GM21381 (cell line): Measurements from ENCODE around the gene SND1.
"Not testable (repeated sequence)": the region's sequence is repeated elsewhere in the genome, so short reads cannot be mapped to it uniquely, and the experiment has no call there.

Source experiments
- ATAC-seq: cut with Tn5 transposase; IDR thresholded peaks from one replicate; pipeline ENCODE4 v1.9.1; 2021; ENCODE audit warnings: mild to moderate bottlenecking, moderate library complexity; ENCODE audit not compliant: unreplicated experiment

The SND1 gene

DNA sequence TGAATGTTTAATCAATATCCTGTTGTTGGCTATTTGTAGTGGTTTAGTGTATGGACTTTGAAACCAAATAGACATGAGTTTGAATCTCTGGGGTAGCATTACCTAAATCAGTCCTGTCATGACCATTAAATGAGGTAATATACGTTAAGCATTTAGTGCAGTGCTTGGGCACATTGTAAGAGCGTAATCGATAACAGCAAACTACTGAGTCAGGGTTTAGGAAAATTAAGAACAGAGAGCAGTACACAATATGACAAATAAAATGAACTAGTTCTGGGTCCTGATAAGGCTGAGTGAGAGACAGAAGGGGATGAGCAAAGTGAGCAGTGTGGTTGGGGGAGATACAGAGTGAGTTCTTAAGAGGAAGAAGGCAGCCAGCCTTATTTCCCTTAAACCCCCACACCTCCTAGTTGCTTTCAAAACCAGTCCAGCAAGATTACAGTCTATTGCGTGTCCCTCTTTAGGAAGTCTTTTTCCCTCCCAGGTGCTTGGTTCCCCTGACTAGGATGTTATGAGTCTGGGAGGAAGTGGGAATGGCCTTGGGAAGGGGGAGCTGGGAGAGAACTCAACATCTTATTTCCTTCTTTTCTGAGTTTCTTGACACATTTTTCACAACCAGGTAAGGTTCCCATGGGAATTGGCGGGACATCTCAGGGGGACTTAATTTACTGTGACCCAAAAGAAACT is 171.0 kb downstream of the SND1 start:
- no peak for ATAC-seq

GRCh38 chr7:127824682-127825081 is 172.7 kb downstream of the SND1 start:
- ATAC-seq, result no peak

DNA sequence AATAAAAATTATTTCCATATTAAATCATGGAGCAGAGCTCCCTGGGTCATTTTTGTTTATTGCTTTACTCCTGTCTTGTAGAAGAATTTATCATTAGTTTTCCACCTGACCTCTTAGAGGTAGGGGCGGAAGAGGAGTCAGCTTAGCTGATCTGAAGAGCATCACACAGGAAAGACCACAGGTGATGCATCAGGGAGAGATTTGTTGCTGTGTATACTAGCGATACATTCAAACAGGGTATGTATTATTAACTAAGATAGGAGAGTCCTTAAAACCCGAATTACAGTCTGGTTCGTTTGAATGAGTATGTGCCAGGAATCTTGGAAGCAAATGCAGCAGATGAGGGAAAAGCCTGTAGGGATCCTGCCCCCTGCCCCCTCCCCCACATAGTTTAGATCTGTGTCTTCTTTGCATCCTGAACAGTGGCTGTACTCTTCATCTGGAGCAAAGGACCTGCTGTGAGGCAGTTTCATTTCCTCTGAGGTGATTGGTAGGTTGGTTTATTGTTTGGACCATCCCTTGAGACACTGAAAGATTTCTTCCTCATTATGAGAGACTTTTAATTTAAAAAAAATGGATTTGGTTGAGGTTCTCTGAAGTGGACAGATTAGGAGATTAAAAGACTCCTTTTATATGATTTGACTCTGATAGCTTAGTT is 177.0 kb downstream of the SND1 start:
- no peak for ATAC-seq

- no peak for ATAC-seq
Measured at GRCh38 chr7:127831318-127832219, 179.6 kb downstream of the SND1 start.

DNA sequence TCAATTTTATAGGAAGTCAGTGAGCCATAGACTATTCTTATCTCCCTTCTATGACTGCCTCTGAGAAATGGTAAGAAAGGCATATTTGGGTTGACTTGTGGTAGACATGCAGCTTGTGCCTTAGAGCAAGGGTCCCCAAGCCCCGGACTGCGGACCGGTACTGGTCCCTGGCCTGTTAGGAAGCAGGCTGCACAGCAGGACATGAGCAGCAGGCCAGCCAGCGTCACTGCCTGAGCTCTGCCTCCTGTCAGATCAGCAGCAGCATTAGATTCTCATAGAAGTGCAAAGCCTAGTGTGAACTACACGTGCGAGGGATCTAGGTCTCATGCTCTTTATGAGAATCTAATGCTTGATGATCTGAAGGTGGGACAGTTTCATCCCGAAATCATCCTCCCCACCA is 180.6 kb downstream of the SND1 start:
- no peak for ATAC-seq

DNA sequence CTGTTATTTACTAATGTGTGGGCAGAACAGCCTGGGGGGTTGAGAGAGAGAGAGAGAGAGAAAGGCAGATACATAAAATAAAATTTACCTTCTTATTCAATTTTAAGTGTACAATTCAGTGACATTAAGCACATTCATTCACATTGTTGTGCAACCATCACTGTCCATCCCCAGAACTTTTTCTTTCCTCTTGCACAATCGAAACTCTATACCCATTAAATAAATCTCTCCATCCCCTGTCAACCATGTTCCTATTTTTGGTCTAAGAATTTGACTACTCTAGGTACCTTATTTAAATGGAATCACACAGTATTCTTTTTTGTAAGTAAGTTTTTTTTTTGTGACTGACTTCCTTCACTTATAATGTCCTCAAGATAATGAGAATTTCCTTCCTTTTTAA is 181.6 kb downstream of the SND1 start:
- no peak for ATAC-seq

DNA sequence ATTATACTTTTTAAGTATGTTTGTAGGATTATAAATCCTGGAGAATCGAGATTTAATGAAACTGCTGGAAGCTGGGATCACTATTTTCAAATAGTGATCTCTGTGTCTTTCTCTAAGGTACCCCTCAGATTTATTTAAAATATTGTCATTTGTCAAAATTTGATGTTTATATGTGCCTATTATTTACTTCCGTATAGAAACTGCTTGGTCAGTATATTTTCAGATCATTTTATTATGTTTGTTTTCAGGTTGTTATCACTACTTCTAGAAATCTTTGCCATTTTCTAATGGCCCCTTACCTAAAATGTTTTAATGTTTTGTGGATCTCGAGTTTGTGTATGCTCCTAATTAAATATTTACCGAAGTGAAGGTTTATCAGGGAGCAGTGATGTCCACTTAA is 183.7 kb downstream of the SND1 start:
- ATAC-seq, result no peak

GRCh38 chr7:127837816-127838410 is 185.9 kb downstream of the SND1 start:
- not testable (repeated sequence) for ATAC-seq

- ATAC-seq, result no peak
Measured at GRCh38 chr7:127838816-127839415, 186.9 kb downstream of the SND1 start.

DNA sequence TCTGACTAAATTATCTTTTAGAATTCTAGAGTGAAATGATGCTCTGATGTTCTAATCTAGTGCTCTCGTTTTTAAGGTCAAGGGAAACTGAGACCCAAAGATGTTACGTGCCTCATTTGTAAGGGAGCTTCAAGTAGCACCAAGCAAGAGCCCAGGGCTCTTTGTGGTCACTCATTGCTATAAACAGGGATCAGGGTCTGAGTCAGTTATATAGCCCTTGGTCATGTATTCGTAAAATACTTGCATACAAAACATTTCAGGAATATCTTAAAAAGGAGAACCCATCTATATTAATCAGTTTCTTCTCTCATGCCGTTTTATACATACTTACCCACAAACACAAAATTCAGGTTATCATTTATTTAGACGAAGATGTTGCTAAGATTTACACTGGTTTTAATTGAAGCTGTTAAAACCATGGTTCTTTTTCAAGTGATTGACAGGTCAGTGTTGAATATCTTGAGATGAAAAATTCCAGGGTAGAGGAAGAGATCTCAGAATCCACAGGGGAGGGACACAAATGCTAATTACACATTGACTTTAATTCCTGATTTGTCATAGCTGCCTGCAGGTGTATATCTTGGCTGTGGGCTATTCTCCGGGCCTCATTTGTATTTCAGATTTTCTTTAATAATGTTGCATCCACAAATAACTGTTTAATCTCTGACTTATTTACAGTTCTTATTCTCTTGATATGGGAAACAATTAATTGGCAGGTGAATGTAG is 188.4 kb downstream of the SND1 start:
- no peak for ATAC-seq

DNA sequence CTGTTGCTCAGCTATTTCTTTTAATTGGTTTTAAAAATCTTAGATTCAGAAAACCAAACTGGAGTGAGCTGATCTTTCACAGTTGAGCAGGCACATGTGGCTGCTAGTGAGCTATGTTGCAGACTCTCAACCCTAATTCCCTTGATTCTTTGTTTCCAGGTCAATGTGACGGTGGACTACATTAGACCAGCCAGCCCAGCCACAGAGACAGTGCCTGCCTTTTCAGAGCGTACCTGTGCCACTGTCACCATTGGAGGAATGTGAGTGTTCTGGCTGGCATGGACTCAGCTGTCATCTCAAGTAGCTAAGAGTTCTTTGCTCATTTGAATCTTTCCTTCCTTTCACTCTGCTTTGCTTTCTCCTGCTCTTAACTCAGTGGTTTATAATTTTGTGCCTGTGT is 192.2 kb downstream of the SND1 start:
- no peak for ATAC-seq

- no peak for ATAC-seq
Measured at GRCh38 chr7:127844707-127845331, 192.8 kb downstream of the SND1 start.

- no peak for ATAC-seq
Measured at GRCh38 chr7:127845522-127846214, 193.7 kb downstream of the SND1 start.

GRCh38 chr7:127847641-127848040 is 195.6 kb downstream of the SND1 start:
- ATAC-seq, result no peak

GRCh38 chr7:127848241-127848640 is 196.2 kb downstream of the SND1 start:
- ATAC-seq, result no peak

DNA sequence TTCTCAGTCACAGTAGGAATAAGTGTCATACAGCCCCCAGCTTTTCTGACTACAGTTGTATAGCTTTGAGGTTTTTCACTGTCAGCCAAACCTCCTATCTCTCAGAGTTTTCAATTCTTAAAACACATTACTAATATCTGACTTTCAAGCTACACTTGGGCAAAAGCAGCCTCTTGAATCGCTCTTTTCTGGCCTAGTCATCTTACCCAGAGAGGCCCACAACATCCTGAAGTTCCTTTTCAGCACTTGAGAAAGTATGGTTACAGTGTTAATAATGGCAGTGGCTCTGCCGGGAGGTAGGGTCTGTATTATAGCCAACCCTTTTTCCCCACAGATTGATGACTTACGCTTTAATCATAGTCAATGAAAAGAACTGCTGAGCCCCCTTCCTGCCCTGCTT is 198.2 kb downstream of the SND1 start:
- no peak for ATAC-seq

DNA sequence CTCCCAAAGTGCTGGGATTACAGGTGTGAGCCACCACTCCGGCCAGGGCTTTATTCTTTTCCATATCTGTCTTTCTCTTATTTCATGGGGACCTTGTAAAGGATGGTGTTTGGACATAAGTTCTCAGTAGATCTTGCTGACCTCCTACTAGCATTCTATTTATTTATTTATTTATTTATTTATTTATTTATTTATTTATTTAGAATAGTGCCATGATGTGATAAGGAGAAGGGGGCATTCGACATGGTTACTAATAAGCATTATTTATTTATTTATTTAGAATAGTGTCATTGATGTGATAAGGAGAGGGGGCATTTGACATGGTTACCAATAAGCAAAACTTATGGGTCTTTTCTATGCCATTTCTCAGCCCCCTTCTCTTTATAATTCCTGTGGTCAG is 202.4 kb downstream of the SND1 start:
- ATAC-seq, result no peak

GRCh38 chr7:127857464-127857841 is 205.5 kb downstream of the SND1 start:
- no peak for ATAC-seq
